Activated CD4-positive, alpha-beta T cell treated with anti-CD3 and anti-CD28 coated beads for 36 hours (primary cell): ENCODE measurements around the gene HERC3. TPM values are rescaled to one million over a fixed set of nuclear protein-coding genes. Genes with fewer than 3 reads are reported as not detected.

ENCODE experiments used
- ATAC-seq: fragments of 200-7000 bp; cut with Tn5 transposase; one replicate; pipeline ENCODE4 v1.10.0; 2021; ENCODE audit warnings: mild to moderate bottlenecking, moderate library complexity
- CTCF ChIA-PET: fragments of 350-600 bp; sonication (Branson Sonifier 250); formaldehyde crosslinking; loops from one replicate; lab custom pipeline; 2021; ENCODE audit warnings: antibody characterized with exemption; lab: Charles Lee
- POLR2A ChIA-PET: fragments of 350-600 bp; sonication (Branson Sonifier 250); formaldehyde crosslinking; loops from one replicate; lab custom pipeline; 2021; ENCODE audit warnings: antibody characterized with exemption, inconsistent platforms; lab: Charles Lee
- DNase-seq: peaks from one replicate; pipeline ENCODE4 v3.0.0-alpha.2; 2020
- H3K27ac Mint-ChIP-seq: one replicate; pipeline ENCODE4 v1.8.0; 2021; ENCODE audit warnings: mixed read lengths
- H3K27me3 Mint-ChIP-seq: one replicate; pipeline ENCODE4 v1.8.0; 2021; ENCODE audit warnings: mixed read lengths
- H3K36me3 Mint-ChIP-seq: one replicate; pipeline ENCODE4 v1.8.0; 2021; ENCODE audit warnings: low read depth, mixed read lengths
- H3K4me1 Mint-ChIP-seq: one replicate; pipeline ENCODE4 v1.8.0; 2021; ENCODE audit warnings: mixed read lengths
- H3K4me3 Mint-ChIP-seq: one replicate; pipeline ENCODE4 v1.8.0; 2021; ENCODE audit warnings: mild to moderate bottlenecking, moderate library complexity, mixed read lengths
- H3K9me3 Mint-ChIP-seq: one replicate; pipeline ENCODE4 v1.8.0; 2021; ENCODE audit warnings: low read depth, mixed read lengths
- intact Hi-C, 2 experiments: fragments of 100-400 bp; cut with DNase I in 1 of 2; cut with micrococcal nuclease in 1 of 2; formaldehyde crosslinking; loops; one replicate each; pipeline versions ENCODE4 v1.14.2 to v1.15.1; 2022 to 2024; cut with DNase I, micrococcal nuclease
- total RNA-seq, 2 experiments: library from RNA; stranded (reverse); gene quantifications; one replicate each; pipeline ENCODE4 v1.2.3, GENCODE V29; 2021

HERC3 gene
- total RNA-seq, 2 experiments from 2014 or later, result 26.2 to 41.8 TPM

GRCh38 chr4:88720451-88721428 lies 128.5 kb downstream of the HERC3 start:
- H3K27ac Mint-ChIP-seq, result no peak overlapping the region
- no peaks in the 10 kb centered on the region for H3K27me3 Mint-ChIP-seq
- H3K9me3 Mint-ChIP-seq, result peaks cover 14% of the 10 kb centered on the region
- CTCF ChIA-PET, result interaction anchor here (1.0 kb wide), 1 partner anchor 43 kb away, joined by 3 read pairs; no protein-coding TSS in a partner anchor
- ATAC-seq (no peak), DNase-seq (no peak)
- intact Hi-C loops, result no loop called here
- POLR2A ChIA-PET, result interaction anchor here (0.6 kb wide), 1 partner anchor 25 kb away, joined by 3 read pairs; no protein-coding TSS in a partner anchor
- no peaks in the 10 kb centered on the region for H3K4me1 Mint-ChIP-seq
- peaks cover 29% of the 10 kb centered on the region for H3K36me3 Mint-ChIP-seq
- no peak overlapping the region for H3K4me3 Mint-ChIP-seq

GRCh38 chr4:88722276-88722780 lies 130.0 kb downstream of the HERC3 start:
- ATAC-seq, result no peak
- H3K4me3 Mint-ChIP-seq, result no peak overlapping the region

GRCh38 chr4:88722828-88723227 lies 130.5 kb downstream of the HERC3 start:
- H3K27ac Mint-ChIP-seq, result no peak overlapping the region
- peaks cover 12% of the 10 kb centered on the region for H3K36me3 Mint-ChIP-seq
- H3K4me3 Mint-ChIP-seq, result no peak overlapping the region
- DNase-seq, result no peak
- intact Hi-C loops, result no loop called here
- CTCF ChIA-PET, result no interaction called here
- POLR2A ChIA-PET, result no interaction called here
- no peaks in the 10 kb centered on the region for H3K4me1 Mint-ChIP-seq
- no peaks in the 10 kb centered on the region for H3K27me3 Mint-ChIP-seq
- no peaks in the 10 kb centered on the region for H3K9me3 Mint-ChIP-seq
- ATAC-seq, result no peak

More at GRCh38 chr4:88722276-88722780, 130.0 kb downstream of the HERC3 start:
- H3K36me3 Mint-ChIP-seq, result peaks cover 15% of the 10 kb centered on the region
- CTCF ChIA-PET, result no interaction called here
- no peak overlapping the region for H3K27ac Mint-ChIP-seq
- intact Hi-C loops, result no loop called here
- no peaks in the 10 kb centered on the region for H3K27me3 Mint-ChIP-seq
- POLR2A ChIA-PET, result no interaction called here
- DNase-seq, result no peak
- H3K4me1 Mint-ChIP-seq, result no peaks in the 10 kb centered on the region
- H3K9me3 Mint-ChIP-seq, result peaks cover 4% of the 10 kb centered on the region

- POLR2A ChIA-PET, result interaction anchor here (0.6 kb wide), 1 partner anchor 389 kb away, joined by 3 read pairs; no protein-coding TSS in a partner anchor
- H3K9me3 Mint-ChIP-seq, result no peaks in the 10 kb centered on the region
- ATAC-seq, result no peak
Observed at GRCh38 chr4:88724406-88724805, 132.1 kb downstream of the HERC3 start.

GRCh38 chr4:88725143-88725542 lies 132.9 kb downstream of the HERC3 start:
- Mint-ChIP-seq H3K4me1 (no peaks in the 10 kb centered on the region), H3K36me3 (peaks cover 7% of the 10 kb centered on the region), H3K27me3 (no peaks in the 10 kb centered on the region), H3K4me3 (no peak overlapping the region), H3K27ac (no peak overlapping the region), H3K9me3 (no peaks in the 10 kb centered on the region)
- ChIA-PET POLR2A (no interaction called here), CTCF (interaction anchor here (0.5 to 1.6 kb wide), 4 partner anchors 9 to 598 kb away, joined by 3 to 4 read pairs (median 4); no protein-coding TSS in a partner anchor)
- DNase-seq (no peak), ATAC-seq (no peak)
- intact Hi-C loops, result no loop called here

More at GRCh38 chr4:88724406-88724805, 132.1 kb downstream of the HERC3 start:
- Mint-ChIP-seq H3K4me1 (no peaks in the 10 kb centered on the region), H3K27me3 (no peaks in the 10 kb centered on the region), H3K4me3 (no peak overlapping the region), H3K27ac (no peak overlapping the region), H3K36me3 (peaks cover 6% of the 10 kb centered on the region)
- no peak for DNase-seq
- CTCF ChIA-PET, result interaction anchor here (0.8 to 1.6 kb wide), 3 partner anchors 10 to 19 kb away, joined by 3 to 4 read pairs (median 3); no protein-coding TSS in a partner anchor
- intact Hi-C loops, result no loop called here

GRCh38 chr4:88725986-88726385 lies 133.7 kb downstream of the HERC3 start:
- intact Hi-C loops, result no loop called here
- H3K9me3 Mint-ChIP-seq, result no peaks in the 10 kb centered on the region
- H3K4me1 Mint-ChIP-seq, result no peaks in the 10 kb centered on the region
- ChIA-PET CTCF (interaction anchor here (1.3 to 1.6 kb wide), 2 partner anchors 9 to 186 kb away, joined by 4 read pairs; no protein-coding TSS in a partner anchor), POLR2A (no interaction called here)
- no peak overlapping the region for H3K4me3 Mint-ChIP-seq
- no peaks in the 10 kb centered on the region for H3K27me3 Mint-ChIP-seq
- H3K27ac Mint-ChIP-seq, result no peak overlapping the region
- no peak for DNase-seq
- ATAC-seq, result no peak
- H3K36me3 Mint-ChIP-seq, result peaks cover 12% of the 10 kb centered on the region

- no peaks in the 10 kb centered on the region for H3K27me3 Mint-ChIP-seq
Observed at GRCh38 chr4:88728146-88728545, 135.9 kb downstream of the HERC3 start.

GRCh38 chr4:88729146-88729760 lies 137.0 kb downstream of the HERC3 start:
- DNase-seq (no peak), ATAC-seq (no peak)
- no peak overlapping the region for H3K27ac Mint-ChIP-seq
- CTCF ChIA-PET, result no interaction called here
- intact Hi-C loops, result no loop called here
- H3K36me3 Mint-ChIP-seq, result peaks cover 9% of the 10 kb centered on the region
- H3K4me1 Mint-ChIP-seq, result no peaks in the 10 kb centered on the region
- no peaks in the 10 kb centered on the region for H3K9me3 Mint-ChIP-seq
- POLR2A ChIA-PET, result no interaction called here
- H3K4me3 Mint-ChIP-seq, result no peak overlapping the region
- H3K27me3 Mint-ChIP-seq, result no peaks in the 10 kb centered on the region

More at GRCh38 chr4:88728146-88728545, 135.9 kb downstream of the HERC3 start:
- no peak overlapping the region for H3K27ac Mint-ChIP-seq
- intact Hi-C loops, result no loop called here
- H3K36me3 Mint-ChIP-seq, result peaks cover 9% of the 10 kb centered on the region
- no peaks in the 10 kb centered on the region for H3K4me1 Mint-ChIP-seq
- ChIA-PET POLR2A (no interaction called here), CTCF (no interaction called here)
- no peak overlapping the region for H3K4me3 Mint-ChIP-seq
- no peaks in the 10 kb centered on the region for H3K9me3 Mint-ChIP-seq
- ATAC-seq, result no peak
- DNase-seq, result no peak

GRCh38 chr4:88730811-88731210 lies 138.5 kb downstream of the HERC3 start:
- Mint-ChIP-seq H3K4me1 (no peaks in the 10 kb centered on the region), H3K9me3 (no peaks in the 10 kb centered on the region), H3K4me3 (no peak overlapping the region), H3K27me3 (no peaks in the 10 kb centered on the region), H3K27ac (no peak overlapping the region), H3K36me3 (peaks cover 9% of the 10 kb centered on the region)
- DNase-seq (no peak), ATAC-seq (no peak)
- intact Hi-C loops, result no loop called here
- ChIA-PET CTCF (interaction anchor here (0.6 to 1.1 kb wide), 2 partner anchors 61 to 117 kb away, joined by 3 read pairs; no protein-coding TSS in a partner anchor), POLR2A (no interaction called here)

- Mint-ChIP-seq H3K27me3 (no peaks in the 10 kb centered on the region), H3K4me3 (no peak overlapping the region), H3K9me3 (no peaks in the 10 kb centered on the region), H3K27ac (no peak overlapping the region), H3K4me1 (no peaks in the 10 kb centered on the region), H3K36me3 (peaks cover 9% of the 10 kb centered on the region)
- no peak for DNase-seq
- intact Hi-C loops, result no loop called here
- no peak for ATAC-seq
- ChIA-PET POLR2A (no interaction called here), CTCF (interaction anchor here (0.6 to 1.1 kb wide), 2 partner anchors 19 to 61 kb away, joined by 3 to 4 read pairs; no protein-coding TSS in a partner anchor)
Observed at GRCh38 chr4:88731381-88731780, 139.1 kb downstream of the HERC3 start.

GRCh38 chr4:88732714-88733368 lies 140.6 kb downstream of the HERC3 start:
- DNase-seq (no peak), ATAC-seq (no peak)
- H3K4me3 Mint-ChIP-seq, result no peak overlapping the region
- CTCF ChIA-PET, result interaction anchor here (0.6 kb wide), 2 partner anchors 175 to 758 kb away, joined by 3 read pairs; no protein-coding TSS in a partner anchor
- POLR2A ChIA-PET, result no interaction called here
- H3K9me3 Mint-ChIP-seq, result no peaks in the 10 kb centered on the region
- H3K27ac Mint-ChIP-seq, result no peak overlapping the region
- H3K27me3 Mint-ChIP-seq, result no peaks in the 10 kb centered on the region
- peaks cover 7% of the 10 kb centered on the region for H3K36me3 Mint-ChIP-seq
- intact Hi-C loops, result no loop called here
- H3K4me1 Mint-ChIP-seq, result peaks cover 10% of the 10 kb centered on the region
